Non-pigmented ciliary epithelial cell (primary cell): ENCODE results near the gene LAPTM5.

Experiments
- DNase-seq: peaks from one replicate; pipeline ENCODE4 v3.0.0-alpha.2; 2010; ENCODE audit warnings: low read depth

The LAPTM5 gene

DNA sequence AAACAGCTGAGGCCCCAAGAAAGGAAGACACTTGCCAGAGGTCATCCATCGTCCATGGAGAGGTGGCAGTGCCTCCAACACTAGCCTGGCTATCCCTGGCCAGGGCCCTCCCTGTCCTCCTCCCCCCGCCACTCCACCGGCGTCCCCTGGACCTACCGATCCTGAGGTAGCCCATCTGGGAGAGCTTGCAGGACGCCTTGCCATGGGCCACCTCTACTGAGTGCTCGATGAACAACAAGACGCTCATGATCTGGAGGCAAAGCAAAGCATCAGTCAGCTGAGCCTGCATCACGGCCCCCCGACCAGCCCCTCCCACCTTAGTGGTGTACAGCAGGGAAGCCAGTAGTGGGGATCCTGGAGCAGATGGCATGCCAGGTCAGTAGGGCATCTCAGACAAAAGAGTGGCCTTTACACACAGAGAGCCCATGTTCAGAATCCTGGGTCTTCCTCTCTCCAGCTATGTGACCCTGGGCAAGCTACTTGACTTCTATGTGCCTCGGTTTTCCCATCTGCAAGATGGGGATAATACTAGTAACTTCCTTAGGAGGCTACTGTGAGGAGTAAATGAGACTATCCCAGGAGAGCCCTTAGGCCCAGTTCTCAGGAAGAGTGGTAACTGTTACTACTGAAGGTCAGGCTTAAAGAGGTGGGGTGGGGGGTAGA, 15.1 kb downstream of the LAPTM5 start:
- DNase-seq: no peak

GRCh38 chr1:30741239-30741894, 16.2 kb downstream of the LAPTM5 start:
- DNase-seq: no peak

GRCh38 chr1:30740251-30741238, 17.0 kb downstream of the LAPTM5 start:
- DNase-seq: no peak

- DNase-seq: no peak
These were observed 18.0 kb downstream of the LAPTM5 start for GRCh38 chr1:30739601-30740000.

GRCh38 chr1:30738715-30739559, 18.6 kb downstream of the LAPTM5 start:
- DNase-seq: no peak

DNA sequence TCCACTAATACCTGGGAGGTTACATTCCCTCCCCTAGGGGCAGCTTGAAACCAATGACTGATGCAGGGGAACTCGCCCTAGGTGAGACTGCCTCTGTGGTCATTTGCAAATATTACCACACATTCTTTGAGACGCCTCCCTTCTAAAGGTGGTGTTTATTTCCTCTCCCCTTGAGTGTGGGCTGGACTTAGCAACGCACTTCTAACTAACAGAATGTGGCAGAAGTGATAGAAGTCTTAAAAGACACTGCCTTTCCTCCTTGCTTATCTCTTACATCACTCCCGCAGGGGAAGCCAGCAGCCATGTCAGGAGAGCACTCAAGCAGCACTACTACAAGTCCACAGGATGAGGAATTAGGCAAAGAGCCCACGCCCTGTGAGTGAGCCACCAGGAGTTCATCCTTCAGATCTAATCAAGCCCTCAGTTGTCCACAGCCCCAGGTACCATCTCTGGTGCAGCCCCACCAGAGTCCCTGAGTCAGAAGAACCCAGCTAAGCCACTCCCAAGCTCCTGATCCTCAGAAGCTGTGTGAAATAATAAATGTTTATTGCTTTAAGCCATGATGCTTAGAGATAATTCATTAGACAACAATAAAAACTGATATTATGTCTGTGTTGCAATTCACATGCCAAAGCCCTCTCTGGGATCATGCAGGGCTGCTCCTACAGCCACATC, 19.4 kb downstream of the LAPTM5 start:
- no peak for DNase-seq

DNA sequence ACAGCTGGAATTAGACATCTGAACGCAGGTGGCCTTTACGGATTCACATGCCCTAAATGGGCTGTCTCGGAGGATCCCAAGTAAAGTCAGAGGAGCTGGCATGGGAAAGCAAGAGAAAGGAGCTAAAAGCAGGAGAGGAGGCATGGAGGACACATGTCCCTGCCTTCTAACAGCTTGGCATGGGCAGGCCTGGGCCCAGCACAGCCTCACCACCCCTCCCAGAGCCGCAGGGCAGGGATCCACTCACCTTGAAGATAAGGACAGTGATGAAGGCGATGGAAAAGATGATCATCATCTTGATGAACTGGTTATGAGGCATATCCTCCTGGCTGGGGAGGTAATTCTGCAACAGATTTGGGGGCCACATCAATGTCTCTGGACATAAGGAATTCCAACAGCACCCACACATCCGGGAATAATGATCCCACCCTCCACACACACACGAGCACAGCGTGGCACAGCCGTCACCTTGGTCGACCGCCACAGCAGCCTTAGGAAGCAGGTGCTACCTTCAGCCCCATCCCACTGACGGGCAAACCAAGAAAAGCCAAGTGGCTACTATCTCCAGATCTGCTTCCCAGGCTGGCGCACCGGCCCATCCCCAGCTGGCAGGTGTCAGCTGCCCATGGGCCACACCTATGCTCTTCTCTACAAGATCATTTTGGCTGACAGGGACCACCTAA, 20.1 kb downstream of the LAPTM5 start:
- DNase-seq: no peak

GRCh38 chr1:30735668-30736498, 21.7 kb downstream of the LAPTM5 start:
- DNase-seq: no peak

- DNase-seq: no peak
These were observed 22.4 kb downstream of the LAPTM5 start for GRCh38 chr1:30735124-30735523.

GRCh38 chr1:30734580-30734979, 23.0 kb downstream of the LAPTM5 start:
- DNase-seq: no peak

DNA sequence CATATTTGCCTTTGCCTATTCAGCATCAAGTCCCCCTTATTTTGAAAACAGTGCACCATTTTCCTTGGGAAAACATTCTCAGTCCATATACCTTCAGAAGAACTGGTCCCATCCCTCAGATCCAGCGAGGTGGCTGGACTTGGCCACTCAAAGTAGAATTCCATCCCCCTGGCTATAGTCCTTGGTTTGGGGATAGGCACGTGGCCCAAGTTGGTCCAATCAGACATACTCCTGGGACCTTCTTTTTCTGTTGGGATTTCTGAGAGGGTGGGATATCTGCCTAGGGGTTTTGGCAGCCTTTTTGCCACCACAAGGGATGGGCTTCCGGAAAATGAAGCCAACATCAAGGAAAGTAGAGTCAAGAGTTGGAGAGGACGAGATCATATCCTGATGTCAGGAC, 23.5 kb downstream of the LAPTM5 start:
- DNase-seq: no peak

DNA sequence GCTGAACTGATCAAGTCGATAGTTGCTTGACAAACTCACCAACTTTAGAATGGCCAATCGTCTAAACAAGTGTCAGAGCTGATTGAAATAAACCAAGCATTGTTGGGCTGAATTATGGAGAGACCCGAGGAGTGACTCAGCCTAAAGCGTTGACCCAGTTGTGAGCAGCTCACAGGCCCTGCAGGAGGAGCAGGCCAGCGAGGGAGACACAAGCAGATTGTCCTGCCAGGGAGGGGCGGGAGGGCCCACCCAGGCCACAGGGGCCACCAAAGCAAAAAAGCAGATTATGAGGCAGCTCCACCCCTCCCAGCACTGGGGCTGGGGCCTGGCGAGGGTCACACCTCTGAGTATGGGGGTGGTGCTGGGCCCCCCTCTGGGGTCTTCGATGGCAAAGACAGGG, 24.1 kb downstream of the LAPTM5 start:
- DNase-seq: no peak

- DNase-seq: no peak
These were observed 25.1 kb downstream of the LAPTM5 start for GRCh38 chr1:30732277-30732996.

- no peak for DNase-seq
These were observed 25.7 kb downstream of the LAPTM5 start for GRCh38 chr1:30731806-30732276.

GRCh38 chr1:30731109-30731805, 26.3 kb downstream of the LAPTM5 start:
- DNase-seq: no peak

DNA sequence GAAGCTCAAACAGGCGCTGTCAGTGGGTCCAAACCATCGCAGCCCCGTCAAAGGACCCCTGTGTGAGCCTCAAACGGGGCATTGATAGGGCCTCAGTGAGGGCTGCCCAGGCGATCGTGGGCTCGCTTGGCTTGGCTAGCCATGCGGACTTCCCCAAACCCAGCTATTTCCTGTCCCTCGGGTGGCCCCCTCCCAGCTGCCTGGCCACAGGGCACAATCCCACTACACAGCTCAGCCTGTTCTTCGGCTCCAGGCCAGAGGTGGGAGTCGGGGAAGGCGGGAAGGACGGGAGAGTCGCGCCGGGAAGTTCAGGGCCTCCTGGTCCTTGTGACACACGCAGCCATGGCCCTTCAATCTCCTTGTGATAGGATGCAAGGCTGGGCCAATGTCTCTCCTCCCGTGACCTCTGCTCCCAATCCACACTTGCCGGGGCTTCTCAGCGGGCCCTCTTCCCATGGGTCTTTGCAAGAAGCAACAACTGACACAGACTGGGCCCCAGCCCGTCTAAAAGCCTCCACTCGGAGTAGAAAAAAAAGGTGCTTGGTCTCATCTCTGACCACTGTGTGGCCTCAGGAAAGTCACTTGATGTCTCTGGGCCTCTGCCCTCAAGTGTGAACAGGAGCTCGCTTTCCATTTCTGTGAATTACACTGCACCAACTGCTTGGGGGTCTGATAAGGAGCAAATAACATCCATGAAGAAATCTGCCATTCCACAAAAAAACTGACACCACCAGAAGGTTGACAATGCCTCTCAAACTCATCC, 27.0 kb downstream of the LAPTM5 start:
- no peak for DNase-seq

DNA sequence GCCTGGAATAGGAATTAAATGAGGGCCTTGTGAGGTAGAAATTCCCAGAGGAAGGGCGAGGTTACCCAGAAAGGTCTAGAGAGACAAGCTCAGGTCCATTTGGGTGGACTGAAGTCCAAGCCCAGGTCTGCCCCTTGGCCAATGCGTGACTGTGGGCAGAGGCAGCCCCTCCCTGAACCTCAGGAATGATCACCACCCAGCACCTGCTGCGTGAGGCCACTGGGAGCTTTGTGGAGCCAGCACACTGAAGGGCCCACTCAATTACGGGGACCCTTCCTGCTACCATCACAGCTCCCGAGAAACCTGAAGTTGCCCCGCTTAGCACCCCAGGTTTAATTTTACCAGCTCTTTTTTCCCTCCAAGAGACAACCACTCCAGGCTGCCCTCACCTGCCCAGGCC, 27.7 kb downstream of the LAPTM5 start:
- no peak for DNase-seq
